Measurements from ENCODE around the gene HSPA1B. TPM values are rescaled to one million over a fixed set of nuclear protein-coding genes. Genes with fewer than 3 reads are reported as not detected.

The HSPA1B gene
- total RNA-seq, 1 donor from 2014 or later, result 122 TPM

- intact Hi-C loops (cut with DNase I), result no loop called here
- peaks cover 8% of the 10 kb centered on the region for H3K4me1 ChIP-seq
- no peaks in the 10 kb centered on the region for H3K27me3 ChIP-seq (ENCODE audit: low read depth)
- TF ChIP-seq, protein P1, sequence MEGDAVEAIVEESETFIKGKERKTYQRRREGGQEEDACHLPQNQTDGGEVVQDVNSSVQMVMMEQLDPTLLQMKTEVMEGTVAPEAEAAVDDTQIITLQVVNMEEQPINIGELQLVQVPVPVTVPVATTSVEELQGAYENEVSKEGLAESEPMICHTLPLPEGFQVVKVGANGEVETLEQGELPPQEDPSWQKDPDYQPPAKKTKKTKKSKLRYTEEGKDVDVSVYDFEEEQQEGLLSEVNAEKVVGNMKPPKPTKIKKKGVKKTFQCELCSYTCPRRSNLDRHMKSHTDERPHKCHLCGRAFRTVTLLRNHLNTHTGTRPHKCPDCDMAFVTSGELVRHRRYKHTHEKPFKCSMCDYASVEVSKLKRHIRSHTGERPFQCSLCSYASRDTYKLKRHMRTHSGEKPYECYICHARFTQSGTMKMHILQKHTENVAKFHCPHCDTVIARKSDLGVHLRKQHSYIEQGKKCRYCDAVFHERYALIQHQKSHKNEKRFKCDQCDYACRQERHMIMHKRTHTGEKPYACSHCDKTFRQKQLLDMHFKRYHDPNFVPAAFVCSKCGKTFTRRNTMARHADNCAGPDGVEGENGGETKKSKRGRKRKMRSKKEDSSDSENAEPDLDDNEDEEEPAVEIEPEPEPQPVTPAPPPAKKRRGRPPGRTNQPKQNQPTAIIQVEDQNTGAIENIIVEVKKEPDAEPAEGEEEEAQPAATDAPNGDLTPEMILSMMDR (IDR thresholded peaks at IDR 0.05), result no peak
- DNase-seq, result no peak
- peak within 1 kb of the TSS; percentile 53 for H3K27ac ChIP-seq
- no peaks in the 10 kb centered on the region for H3K9me3 ChIP-seq
- H3K36me3 ChIP-seq, result peaks cover 46% of the 10 kb centered on the region
- H3K4me3 ChIP-seq, result peak within 1 kb of the TSS; percentile 42
- ATAC-seq, result peak; percentile 67 to 86
Observed at GRCh38 chr6:31878726-31879125, 51.2 kb downstream of the HSPA1B start, which contains the start of gene SLC44A4. TSS of gene SLC44A4 (minus strand) at chr6:31878997. CDS start at chr6:31878980, 17 bp downstream.

GRCh38 chr6:31879143-31879542 is 51.6 kb downstream of the HSPA1B start:
- DNase-seq, result no peak
- peaks cover 50% of the 10 kb centered on the region for H3K36me3 ChIP-seq
- TF ChIP-seq, protein P1 (IDR thresholded peaks at IDR 0.05), result no peak
- peaks cover 8% of the 10 kb centered on the region for H3K4me1 ChIP-seq
- ATAC-seq, result no peak
- peak overlapping the region; percentile 42 for H3K4me3 ChIP-seq
- intact Hi-C loops (cut with DNase I), result no loop called here
- H3K27ac ChIP-seq, result peak overlapping the region; percentile 16
- no peaks in the 10 kb centered on the region for H3K9me3 ChIP-seq
- H3K27me3 ChIP-seq (ENCODE audit: low read depth), result no peaks in the 10 kb centered on the region

Other genes starting within 250 kb of the HSPA1B start
- gene LTB, start 245.3 kb upstream of the HSPA1B start, total RNA-seq, result 10.0 TPM
- gene LST1, start 241.5 kb upstream of the HSPA1B start, total RNA-seq, result 127 TPM
- gene NCR3, start 234.7 kb upstream of the HSPA1B start, total RNA-seq, result 2.6 TPM
- 109 TPM for gene AIF1, start 212.5 kb upstream of the HSPA1B start, total RNA-seq
- gene PRRC2A, start 207.0 kb upstream of the HSPA1B start, total RNA-seq, result 133 TPM
- gene BAG6, start 175.1 kb upstream of the HSPA1B start, total RNA-seq, result 253 TPM
- 1.6 TPM for gene APOM, start 171.8 kb upstream of the HSPA1B start, total RNA-seq
- 24.7 TPM for gene C6orf47, start 167.0 kb upstream of the HSPA1B start, total RNA-seq
- gene GPANK1, start 162.7 kb upstream of the HSPA1B start, total RNA-seq, result 15.4 TPM
- 117 TPM for gene CSNK2B, start 161.7 kb upstream of the HSPA1B start, total RNA-seq
- gene LY6G5B, start 157.8 kb upstream of the HSPA1B start, total RNA-seq, result 11.0 TPM
- gene LY6G5C, start 146.7 kb upstream of the HSPA1B start, total RNA-seq, result 2.9 TPM
- gene ABHD16A, start 124.4 kb upstream of the HSPA1B start, total RNA-seq, result 56.4 TPM
- gene LY6G6F, start 120.9 kb upstream of the HSPA1B start, total RNA-seq, result 0.97 TPM
- not detected for gene LY6G6D, start 112.4 kb upstream of the HSPA1B start, total RNA-seq
- not detected for gene LY6G6C, start 106.0 kb upstream of the HSPA1B start, total RNA-seq
- 2.6 TPM for gene MPIG6B, start 104.4 kb upstream of the HSPA1B start, total RNA-seq
- 67.0 TPM for gene DDAH2, start 98.4 kb upstream of the HSPA1B start, total RNA-seq
- gene CLIC1, start 91.2 kb upstream of the HSPA1B start, total RNA-seq, result 310 TPM
- gene MSH5, start 87.7 kb upstream of the HSPA1B start, total RNA-seq, result 14.9 TPM
- gene SAPCD1, start 65.1 kb upstream of the HSPA1B start, total RNA-seq, result 1.2 TPM
- 4.2 TPM for gene VWA7, start 50.4 kb upstream of the HSPA1B start, total RNA-seq
- gene VARS1, start 32.0 kb upstream of the HSPA1B start, total RNA-seq, result 44.1 TPM
- 30.5 TPM for gene LSM2, start 20.8 kb upstream of the HSPA1B start, total RNA-seq
- 2.5 TPM for gene HSPA1L, start 12.5 kb upstream of the HSPA1B start, total RNA-seq
- gene HSPA1A, start 12.2 kb upstream of the HSPA1B start, total RNA-seq, result 230 TPM
- gene NEU1, start 35.1 kb downstream of the HSPA1B start, total RNA-seq, result 70.5 TPM
- gene SLC44A4, start 51.3 kb downstream of the HSPA1B start, total RNA-seq, result 53.7 TPM
- gene EHMT2, start 70.0 kb downstream of the HSPA1B start, total RNA-seq, result 46.0 TPM
- 5.1 TPM for gene ZBTB12, start 74.3 kb downstream of the HSPA1B start, total RNA-seq
- 311 TPM for gene C2, start 100.0 kb downstream of the HSPA1B start, total RNA-seq
- gene CFB, start 118.4 kb downstream of the HSPA1B start, total RNA-seq, result 85.6 TPM
- gene NELFE, start 131.2 kb downstream of the HSPA1B start, total RNA-seq, result 47.0 TPM
- 64.2 TPM for gene SKIC2, start 131.4 kb downstream of the HSPA1B start, total RNA-seq
- 16.5 TPM for gene DXO, start 144.4 kb downstream of the HSPA1B start, total RNA-seq
- gene C4A, start 154.3 kb downstream of the HSPA1B start, total RNA-seq, result 175 TPM
- 162 TPM for gene C4B, start 187.1 kb downstream of the HSPA1B start, total RNA-seq
- 1.1 TPM for gene CYP21A2, start 210.7 kb downstream of the HSPA1B start, total RNA-seq

Measured in lower lobe of right lung (tissue), 2 donors.